Measurements from ENCODE around the gene TRIM31.
A peak's percentile ranks its signal among the peaks of the same experiment; 100 is the strongest.

Gene TRIM31

DNA sequence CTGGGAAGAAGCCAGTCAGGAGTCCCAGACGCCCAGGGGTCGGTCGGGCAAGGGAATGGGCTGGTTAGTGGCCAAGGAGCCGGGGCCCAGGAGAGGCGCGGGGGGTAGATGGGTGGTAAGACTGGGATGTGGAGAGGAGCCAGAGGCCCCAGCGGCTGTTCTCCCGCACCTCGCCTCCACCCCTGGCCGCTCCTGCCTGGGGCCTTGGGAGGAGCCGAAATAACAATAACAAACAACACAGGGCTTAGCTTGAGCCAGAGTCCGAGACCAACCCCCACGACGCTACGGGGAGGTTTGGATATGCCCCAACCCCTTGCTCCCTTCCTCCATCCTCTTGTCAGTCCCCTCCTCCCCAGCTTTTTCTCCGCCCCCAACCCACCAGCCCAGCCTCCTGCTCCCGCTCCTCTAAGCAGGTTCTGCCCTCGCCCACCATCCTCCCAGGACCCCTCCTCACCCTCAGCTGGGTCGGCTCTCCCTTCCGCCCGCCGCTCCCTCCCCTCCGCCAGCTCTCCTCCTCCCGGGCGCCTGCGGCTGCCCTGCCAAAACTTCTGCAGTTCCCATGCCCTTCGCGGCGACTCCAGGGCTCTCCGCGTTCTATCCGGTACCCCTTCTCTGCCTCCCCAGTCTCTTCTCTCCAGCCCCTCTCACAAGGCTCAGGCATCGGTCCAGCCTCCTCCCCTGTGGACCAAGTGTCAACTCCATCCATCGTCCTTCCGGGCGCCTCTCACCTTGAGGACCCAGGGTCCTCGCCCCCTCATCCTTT, 38.4 kb downstream of the TRIM31 start:
- DNase-seq, result peak; percentile 44

DNA sequence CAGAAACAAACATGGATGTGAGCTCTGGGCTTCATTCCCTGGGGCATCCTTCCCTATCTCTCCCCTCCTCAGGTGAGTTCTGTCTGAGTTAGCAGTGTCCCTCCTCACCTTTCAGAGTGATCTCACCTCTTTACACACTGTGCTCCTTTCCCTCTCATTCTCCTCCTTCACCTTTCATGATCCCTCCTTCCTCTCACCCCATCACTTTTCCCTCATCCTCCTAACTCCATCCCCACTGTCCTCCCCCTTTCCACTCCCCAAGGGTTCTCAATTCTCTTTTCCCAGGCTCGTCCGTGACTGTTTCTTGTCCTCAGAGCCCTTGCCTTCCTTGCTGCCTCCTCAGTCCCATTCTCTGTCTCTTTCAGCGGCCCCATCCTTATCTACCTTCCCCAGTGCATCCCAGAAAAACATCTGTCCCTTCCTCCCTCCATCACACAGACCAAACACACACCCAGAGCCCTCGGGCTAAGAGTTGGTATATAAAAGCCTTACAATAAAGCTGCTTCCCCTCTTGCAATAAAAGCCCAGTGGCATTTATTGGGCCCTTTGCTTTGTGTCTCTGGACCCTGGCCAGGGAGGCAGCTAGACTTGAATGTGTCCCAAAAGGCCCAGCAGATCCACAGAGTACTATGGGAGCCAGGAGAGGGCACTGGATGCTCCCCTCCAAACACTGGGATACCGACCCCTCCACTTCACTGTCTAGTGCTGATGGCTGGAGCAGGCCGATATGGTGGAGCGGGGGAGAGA, 39.2 kb downstream of the TRIM31 start:
- DNase-seq, result no peak

DNA sequence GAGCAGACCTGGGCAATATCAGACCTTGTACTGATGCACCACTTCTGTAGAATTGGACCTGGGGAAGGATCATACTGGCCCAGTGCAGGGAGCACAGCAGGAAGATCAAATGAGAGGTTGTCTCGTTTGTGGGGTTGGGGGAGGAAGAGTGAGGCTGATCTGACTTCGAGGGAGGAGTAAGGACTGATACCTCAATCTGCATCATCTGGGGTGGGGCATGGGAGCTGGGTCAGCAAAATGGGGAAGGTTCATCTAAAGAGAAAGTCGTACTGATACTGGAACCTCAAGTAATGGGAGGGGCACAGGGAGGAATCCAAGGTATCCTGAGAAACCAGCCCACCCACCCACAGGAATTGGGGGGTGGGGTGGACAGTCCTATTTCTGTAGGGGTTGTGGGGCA, 41.0 kb downstream of the TRIM31 start:
- no peak for DNase-seq

- DNase-seq, result peak; percentile 62
Observed at GRCh38 chr6:30071081-30071818, 41.6 kb downstream of the TRIM31 start.

DNA sequence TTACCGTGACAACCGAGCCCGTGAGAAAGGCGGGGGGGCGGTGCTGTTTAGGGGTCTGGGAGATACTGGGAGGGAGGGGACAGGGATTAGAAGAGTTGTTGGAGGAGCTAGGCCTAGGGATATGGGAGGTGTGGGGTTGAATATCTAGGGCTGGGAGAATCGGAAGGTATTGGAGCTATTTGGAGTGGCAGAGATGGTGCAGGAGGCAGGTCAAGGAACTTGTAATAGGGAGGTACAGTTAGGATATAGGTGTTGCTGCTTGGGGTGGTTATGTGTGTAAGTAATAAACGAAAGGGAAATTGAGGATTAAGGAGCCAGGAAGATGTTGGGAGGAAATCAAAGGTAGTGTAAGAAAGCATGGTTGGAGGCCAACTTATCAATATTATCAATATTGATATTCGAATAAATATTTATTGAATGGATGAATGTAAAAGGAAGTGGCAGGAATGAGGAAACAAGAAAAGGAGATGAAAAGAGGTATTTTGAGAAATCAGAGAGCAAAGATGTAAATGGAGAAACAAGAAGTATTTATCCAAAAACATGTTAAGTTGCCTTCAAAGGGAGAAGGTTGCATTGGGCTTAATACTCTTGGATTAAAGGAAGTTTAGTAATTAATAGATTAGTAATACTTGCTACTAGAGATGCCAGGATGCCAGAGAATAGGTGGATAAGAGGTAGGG, 45.3 kb downstream of the TRIM31 start:
- no peak for DNase-seq

DNA sequence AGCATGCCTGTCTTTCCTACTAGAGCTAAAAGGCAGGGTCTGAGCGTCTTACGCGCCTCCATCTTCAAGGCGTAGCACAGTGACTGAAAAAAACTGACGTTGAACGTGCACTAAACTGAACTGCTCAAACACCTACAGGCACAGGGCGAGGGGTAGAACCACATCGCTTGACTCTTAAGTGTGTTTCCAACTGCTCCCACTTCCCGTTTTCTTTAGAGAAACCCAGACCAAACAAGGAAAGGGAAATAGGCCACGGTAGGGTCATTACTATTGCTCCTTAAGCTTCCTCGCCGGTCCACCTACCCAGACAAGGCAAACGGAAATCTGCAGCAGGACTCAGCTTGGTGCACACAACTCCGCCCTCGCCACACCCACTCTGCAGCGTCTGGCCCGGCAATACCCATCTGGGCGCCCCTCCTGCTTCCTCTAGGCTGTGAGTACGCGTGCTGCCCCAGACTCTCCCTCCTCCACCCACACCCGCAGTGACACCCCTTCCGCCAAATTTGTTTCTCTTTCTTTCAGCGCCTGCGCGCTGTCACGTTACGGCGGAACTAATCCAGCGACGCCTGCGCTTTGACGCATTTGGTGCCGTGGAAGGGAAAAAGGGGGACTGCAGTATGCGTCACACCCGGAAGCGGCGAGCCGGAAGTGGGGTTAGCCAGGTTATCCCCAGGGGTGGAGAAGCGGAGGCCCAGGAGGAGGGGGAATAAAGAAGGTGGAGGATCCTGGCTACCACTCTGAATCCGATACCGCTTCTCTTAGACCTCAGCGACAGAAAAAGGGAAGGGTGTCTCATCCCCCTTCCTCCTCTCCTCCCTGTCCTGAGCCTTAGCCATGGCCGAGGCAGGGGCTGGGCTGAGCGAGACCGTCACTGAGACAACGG, 46.1 kb downstream of the TRIM31 start, which contains the start of gene PPP1R11:
Gene PPP1R11 (plus strand): TSS at position 622 of the 883 bp plus-strand sequence. CDS start 213 bp downstream, at position 835.
- peak; percentile 100 for DNase-seq

GRCh38 chr6:30066082-30066481, 46.8 kb downstream of the TRIM31 start:
- no peak for DNase-seq

DNA sequence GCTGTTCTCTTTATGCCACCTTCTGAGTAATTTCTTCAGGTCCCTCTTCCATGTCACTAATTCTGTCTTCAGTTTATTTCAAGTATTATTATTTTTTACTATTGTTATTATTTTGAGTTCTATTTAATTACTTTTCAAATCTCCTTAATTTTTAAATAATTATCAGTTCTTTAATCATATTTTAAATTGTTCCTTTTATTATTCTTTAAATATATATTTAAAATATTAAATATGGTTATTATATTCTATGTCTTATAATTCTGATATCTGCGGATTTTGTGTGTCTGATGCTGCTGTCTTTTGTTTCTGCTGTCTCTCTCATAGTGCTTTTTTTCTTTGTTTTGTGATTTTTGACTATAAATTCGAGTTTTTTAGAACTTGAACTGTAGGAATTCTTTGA, 49.6 kb downstream of the TRIM31 start:
- no peak for DNase-seq

DNA sequence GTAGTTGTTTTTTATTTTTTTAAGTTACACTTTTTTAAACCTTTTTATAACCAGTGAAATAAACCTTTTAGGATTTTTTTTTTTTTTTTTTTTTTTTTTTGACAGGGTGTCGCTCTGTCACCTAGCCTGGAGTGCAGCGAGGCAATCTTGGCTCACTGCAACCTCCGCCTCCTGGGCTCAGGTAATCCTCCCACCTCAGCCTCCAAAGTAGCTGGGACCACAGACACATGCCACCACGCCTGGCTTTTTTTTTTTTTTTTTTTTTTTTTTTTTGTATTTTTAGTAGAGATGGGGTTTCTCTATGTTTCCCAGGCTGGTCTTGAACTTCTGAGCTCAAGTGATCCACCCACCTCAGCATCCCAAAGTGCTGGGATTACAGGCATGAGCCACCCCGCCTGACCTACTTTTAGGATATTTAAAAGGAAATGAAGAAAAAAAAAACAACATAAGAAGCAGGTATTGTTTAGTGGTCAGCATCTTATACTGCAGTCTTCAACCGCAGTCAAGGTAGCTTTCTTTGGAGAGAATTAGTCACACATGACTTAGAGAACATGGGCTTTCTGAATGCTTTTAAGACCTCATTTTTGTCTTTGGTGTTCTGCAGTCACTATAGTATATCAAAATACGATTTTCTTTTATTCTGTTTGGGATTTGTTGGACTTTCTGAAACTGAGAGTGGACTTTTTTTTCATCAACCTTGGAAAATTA, 50.3 kb downstream of the TRIM31 start:
- no peak for DNase-seq

GRCh38 chr6:30061858-30062458, 50.9 kb downstream of the TRIM31 start:
- DNase-seq, result no peak

DNA sequence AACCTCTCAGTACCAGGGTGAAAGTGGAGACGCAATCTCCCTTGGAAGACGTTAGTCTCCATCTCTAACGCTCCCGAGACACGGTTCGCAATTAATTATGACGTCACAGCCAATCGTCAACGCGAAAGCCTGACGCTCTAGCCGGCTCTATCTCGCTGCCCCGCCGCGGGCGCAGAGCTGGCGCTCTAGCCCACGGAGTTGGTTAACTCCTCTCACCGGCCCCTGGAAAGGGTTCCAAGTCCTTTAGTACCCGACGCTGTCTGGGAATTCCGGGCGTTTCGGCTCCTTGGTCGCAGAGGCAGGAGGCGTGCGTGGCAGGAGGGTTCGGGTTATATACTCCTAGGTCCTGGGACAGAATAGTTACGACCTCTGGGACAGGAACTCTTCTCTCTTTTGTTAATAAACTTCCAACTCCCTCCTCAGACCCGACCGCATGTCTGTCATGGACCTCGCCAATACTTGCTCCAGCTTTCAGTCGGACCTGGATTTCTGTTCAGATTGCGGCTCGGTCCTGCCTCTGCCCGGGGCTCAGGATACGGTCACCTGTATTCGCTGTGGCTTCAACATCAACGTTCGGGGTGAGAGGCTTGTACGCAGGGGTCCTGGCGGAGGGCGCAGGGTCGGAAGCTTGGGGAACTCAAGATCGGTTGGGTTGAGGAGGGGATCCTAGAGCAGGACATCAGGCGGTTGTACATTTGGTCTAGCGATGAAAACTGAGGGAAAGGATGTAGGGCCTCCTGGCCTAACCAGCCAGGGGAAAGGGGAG, 51.6 kb downstream of the TRIM31 start, which contains the start of gene POLR1H:
Gene POLR1H (plus strand): TSS at position 174 of the 766 bp plus-strand sequence. CDS start 260 bp downstream, at position 434.
- DNase-seq, result peak; percentile 99

DNA sequence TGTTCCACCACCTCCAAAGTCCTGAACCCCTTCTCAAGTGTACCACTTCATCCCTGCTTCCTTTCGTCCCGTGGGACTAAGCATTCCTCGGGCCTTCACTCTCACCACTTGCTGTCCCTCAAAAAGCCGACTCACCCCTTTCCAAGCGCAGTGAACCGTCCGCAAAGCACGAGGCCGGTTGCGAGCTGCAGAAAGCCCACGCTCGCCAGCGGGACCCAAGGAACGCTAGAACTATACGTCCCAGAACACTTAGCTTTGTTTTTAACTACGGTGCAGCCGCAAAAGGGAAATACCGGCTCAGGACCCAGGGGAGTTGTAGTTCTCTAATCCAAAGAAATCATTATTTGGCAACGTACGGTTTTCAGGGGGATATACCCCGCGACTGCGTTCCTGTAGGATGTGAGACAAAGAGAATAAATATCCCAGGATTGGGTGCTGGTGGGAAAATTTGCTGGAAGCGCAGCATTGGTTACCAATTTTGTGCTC, 52.2 kb downstream of the TRIM31 start:
- peak; percentile 86 for DNase-seq

DNA sequence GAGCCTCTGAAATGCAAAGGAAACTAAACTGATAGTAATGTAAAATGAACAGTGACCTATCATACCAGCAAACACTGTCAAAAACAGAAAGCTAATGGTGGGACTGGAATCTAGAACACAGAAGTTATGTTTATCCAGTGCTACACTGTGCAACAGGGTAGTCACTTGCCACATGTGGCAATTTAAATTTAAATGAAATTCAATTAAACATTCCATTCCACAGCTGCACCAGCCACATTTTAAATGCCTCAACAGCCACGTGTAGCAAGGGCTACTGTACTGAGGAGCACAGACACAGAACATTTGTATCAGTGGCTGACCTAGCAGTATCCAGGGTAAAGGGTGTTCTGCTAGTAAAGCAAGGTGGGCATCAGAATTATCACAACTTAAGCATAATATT, 57.4 kb downstream of the TRIM31 start:
- no peak for DNase-seq

DNA sequence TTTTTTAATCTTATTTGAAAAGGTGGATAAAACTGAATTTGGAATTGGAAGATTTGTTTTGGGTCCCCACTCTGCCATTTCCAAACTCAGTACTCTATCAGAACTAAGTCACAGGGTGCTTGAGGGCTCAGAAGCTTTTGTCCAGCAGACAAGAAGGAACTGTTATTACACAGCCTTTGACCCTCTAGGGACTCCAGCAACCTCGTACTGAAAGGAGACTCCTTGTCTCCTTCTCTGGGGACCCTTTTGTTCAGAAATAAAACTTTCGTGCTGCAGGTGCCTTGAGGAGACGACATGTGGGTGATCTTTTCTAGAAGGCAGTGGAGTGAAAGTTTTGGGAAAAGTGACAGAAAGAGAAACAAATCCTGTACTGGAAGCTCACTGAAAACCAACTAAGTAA, 59.2 kb downstream of the TRIM31 start:
- no peak for DNase-seq

Data from eye (tissue), 1 donor.